Skin epidermis (tissue), 12 donors: ENCODE measurements around the gene BST1.
A peak's percentile ranks its signal among the peaks of the same experiment; 100 is the strongest.

ENCODE experiments used
- H3K27ac ChIP-seq, 21 experiments: fragments of 200-600 bp; sonication (generic) in 11 of 21; one replicate each; pipeline ENCODE4 v1.5.0; 2020; ENCODE audit warnings: mild to moderate bottlenecking in 3 of 21, inconsistent platforms in 2 of 21, moderate library complexity in 2 of 21
- H3K4me3 ChIP-seq, 7 experiments: fragments of 200-600 bp; sonication (generic) in 2 of 7; one replicate each; pipeline ENCODE4 v1.5.0; 2020; ENCODE audit warnings: inconsistent platforms in 2 of 7, mild to moderate bottlenecking in 2 of 7, moderate library complexity in 1 of 7

BST1 gene, protein sequence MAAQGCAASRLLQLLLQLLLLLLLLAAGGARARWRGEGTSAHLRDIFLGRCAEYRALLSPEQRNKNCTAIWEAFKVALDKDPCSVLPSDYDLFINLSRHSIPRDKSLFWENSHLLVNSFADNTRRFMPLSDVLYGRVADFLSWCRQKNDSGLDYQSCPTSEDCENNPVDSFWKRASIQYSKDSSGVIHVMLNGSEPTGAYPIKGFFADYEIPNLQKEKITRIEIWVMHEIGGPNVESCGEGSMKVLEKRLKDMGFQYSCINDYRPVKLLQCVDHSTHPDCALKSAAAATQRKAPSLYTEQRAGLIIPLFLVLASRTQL

DNA sequence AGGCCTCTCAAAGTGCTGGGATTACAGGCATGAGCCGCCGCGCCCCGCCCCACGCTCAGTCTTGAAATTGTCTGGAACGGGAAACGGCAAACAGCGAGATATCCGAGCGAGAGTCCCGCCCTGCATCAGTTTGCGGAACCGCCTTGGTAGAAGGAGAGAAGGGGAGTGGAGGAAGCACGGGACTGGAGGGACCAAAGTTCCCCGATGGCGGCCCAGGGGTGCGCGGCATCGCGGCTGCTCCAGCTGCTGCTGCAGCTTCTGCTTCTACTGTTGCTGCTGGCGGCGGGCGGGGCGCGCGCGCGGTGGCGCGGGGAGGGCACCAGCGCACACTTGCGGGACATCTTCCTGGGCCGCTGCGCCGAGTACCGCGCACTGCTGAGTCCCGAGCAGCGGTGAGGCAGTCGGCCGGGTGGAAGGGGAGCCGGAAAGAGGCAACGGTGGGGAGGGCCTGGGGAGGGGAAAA lies at the start of gene BST1:
Gene BST1 (plus strand): TSS at position 125 of the 463 bp plus-strand sequence. CDS start 80 bp downstream, at position 205.
- Histone ChIP-seq H3K4me3 (peak within 1 kb of the TSS; percentile 20 to 51 (median 33)), H3K27ac (peak within 1 kb of the TSS in 10 of 21 experiments; percentile 15 to 75 (median 51))

DNA sequence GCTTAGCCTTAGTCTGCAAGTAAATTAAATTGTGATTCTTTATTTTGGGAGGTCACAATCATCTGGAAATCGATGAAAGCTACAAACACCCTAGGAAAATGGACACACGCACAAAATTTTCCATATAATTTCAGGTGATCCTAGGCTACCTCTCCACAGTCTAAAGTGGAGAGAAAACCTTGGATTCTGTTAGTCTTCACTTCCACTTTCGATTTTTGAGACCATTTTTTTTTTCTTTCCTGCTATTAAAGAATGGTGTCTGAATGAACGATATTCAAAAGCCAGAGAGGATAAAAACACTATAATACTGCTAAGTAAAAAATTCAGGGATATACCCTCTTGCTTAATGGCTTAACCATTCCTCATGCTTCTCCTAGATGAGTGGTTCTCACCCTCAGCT lies 49.4 kb upstream of the BST1 start:
- peak overlapping the region; percentile 63 to 83 (median 73) for H3K4me3 ChIP-seq
- peak overlapping the region in 18 of 21 experiments; percentile 43 to 100 (median 99) for H3K27ac ChIP-seq

DNA sequence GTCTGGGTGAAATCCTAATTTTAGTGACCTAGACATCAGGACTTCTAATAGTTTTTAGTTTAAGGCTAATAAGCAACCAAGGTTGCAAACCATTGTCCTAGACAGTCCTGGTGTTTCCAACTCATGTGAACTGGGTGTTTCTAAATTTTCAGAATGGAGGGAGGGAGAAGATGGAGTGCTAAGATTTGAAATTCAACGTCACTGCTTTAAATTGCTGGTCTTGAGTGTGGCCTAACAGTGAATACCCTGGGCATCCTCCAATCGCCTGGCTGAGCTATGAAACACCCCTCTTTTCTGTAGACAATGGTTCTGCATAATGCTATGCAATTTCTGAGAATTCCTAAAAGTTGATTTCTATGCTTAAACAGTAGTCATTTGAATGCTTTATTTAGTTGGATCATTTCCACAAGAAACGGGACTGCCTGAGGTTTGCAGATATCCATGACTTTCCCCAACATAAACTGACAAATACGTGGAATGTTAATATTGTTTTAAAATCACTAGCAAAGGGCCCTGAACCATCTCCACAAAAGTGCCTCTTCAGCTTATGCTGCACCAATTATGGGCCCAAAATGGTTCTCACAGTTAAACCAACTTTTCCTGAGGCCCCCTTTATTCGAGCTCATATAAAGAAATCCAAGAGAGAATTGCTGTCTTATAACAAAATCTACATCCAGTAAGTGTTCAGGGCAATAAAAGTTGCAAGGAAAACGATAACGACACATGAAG lies 48.8 kb upstream of the BST1 start:
- peak overlapping the region; percentile 63 to 83 (median 73) for H3K4me3 ChIP-seq

DNA sequence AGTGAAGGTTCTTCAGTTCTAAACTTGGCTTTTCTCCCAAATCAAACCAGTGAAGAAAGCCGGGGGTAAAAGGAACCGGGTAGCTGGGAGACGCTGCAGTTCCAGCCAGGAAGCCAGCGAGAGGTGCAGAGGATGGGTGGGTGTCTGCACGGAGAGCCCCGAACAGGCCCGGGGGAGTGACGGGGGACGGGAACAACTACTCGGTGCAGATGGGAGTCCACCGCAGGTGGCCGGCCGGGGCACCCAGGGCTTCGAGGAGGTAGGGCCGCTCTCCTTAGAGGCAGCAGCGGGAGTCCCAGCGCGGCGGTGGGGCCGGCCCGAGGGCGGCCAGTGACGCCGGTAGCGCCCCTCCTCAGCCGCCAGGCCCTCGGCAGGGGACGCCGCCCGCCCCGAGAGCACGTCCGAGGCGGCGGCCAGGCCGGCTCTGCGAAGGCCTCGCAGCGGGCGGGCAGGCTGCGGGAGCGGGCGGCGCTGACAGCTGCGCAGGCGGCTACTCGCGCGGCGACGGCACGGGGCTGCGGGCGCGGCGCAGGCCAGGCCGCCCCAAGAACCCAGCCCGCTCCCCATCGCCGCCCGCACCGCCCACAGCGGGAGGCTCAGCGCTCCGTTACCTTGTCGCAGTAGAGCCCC lies 48.2 kb upstream of the BST1 start:
- H3K4me3 ChIP-seq, result peak overlapping the region; percentile 63 to 83 (median 73)
- H3K27ac ChIP-seq, result peak overlapping the region; percentile 77 to 100 (median 99)

More for the DNA sequence above, 48.8 kb upstream of the BST1 start:
- H3K27ac ChIP-seq, result peak overlapping the region; percentile 77 to 100 (median 99)

DNA sequence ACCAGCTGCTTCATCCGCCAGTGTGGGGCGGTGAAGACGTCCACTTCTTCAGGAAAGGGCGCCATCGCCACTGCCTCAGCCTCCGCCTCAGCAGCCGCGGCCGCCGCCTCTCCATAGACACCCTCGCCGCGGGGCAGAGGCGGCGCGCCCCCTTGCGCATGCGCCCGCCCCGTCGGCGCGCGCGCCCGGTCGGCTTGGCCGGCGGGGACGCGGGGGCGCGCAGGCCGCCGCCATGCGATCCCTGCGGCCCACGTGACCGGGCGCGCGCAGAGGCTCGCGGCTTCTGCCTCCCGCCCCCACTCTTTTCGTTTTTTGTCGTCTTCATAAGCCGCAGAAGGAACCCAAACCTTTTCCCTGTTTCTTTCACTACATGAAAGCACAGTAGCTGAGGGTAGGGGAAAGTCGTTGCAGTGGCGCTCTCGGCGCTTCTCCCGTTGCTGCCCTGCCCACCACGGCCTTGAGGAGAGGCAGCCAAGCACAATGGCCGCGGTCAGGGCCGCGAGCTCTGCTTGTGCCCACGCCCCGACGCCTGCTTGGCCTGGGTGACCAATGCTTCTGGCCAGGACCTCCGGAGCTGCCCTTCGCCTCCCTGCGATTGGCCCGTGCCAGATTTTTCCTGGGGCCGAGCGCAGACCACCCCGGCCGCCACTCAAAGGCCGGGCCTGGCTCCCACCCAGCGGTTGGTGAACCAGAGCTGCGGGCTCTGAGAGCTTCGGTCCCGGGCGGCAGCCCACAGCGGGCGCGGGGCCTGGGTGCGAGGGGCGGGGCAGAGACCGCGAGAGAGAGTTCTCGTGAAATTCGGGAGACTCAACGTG lies 47.4 kb upstream of the BST1 start, which contains the start of gene FBXL5:
Gene FBXL5 (minus strand): TSS at position 135 of the 815 bp plus-strand sequence. CDS start 70 bp downstream, at position 65.
- peak within 1 kb of the TSS; percentile 94 to 100 (median 99) for H3K27ac ChIP-seq
- H3K4me3 ChIP-seq, result peak within 1 kb of the TSS; percentile 63 to 83 (median 73)

DNA sequence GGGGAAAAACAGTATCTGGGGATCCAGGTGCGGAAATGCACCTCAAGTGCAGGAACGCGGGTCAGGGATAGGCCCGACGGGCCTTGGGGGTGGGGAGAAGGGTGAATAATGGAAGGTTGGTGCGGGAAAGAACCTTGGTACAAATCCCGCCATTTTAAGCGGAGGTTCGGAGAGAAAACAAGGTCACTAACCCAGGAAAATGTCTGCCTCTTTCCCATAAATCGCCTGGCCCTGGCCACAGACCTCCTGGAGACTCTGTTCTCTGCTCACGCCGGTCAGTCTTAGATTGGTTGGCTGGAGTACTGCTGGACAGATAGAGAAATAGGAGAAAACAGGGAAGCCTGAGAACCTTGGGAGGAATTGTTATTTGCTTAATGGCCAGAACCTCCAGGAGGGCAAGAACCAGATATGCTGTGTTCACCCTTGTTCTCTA lies 46.8 kb upstream of the BST1 start:
- peak overlapping the region; percentile 94 to 100 (median 99) for H3K27ac ChIP-seq
- peak overlapping the region; percentile 63 to 83 (median 73) for H3K4me3 ChIP-seq

DNA sequence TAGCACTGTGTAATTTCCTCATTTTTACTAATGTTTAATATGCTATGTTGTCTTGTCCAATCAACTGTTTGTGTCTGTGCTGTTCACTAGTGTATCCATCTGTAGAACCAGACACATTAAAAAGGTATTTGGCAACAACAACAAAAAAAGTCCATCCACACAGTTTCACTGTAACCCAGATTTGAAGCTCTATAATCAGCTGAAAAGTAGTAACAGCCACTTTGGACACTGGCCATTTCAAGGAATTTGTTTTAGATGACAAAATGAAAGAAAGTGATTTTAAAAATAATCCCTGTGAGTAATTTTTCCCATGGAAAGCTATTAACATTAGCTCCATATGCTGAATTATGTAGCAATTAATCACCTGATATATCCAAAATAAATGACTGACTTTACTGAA lies 45.5 kb upstream of the BST1 start:
- H3K4me3 ChIP-seq, result no peak overlapping the region

DNA sequence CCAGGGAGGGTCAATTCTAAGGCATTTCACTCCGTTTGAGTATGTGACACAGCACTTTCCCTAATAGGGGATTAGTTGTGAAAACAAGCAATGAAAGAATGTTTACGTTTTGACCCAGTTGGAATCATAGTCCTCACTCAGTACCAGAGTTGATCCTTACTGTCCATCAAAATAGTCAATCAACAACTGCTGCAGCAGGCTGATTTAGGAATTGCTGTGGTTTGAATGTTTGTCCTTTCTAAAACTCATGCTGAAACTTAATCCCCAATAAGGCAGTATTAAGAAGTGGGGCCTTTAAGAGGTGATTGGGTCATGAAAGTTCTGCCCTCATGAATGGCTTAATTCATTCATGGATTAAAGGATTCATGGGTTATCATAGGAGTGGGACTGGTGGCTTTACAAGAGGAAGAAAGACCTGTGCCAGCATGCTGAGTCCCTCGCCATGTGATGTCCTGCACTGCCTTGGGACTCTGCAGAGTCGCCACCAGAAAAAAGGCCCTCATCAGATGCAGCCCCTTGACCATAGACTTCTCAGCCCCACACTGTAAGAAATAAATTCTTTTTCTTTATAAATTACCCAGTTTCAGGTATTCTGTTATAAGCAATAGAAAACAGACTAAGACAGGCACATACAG lies 44.6 kb upstream of the BST1 start:
- Histone ChIP-seq H3K27ac (peak overlapping the region in 3 of 21 experiments; percentile 11 to 59 (median 19)), H3K4me3 (no peak overlapping the region)

More for the DNA sequence above, 45.5 kb upstream of the BST1 start:
- peak overlapping the region in 1 of 21 experiments; percentile 59 for H3K27ac ChIP-seq

DNA sequence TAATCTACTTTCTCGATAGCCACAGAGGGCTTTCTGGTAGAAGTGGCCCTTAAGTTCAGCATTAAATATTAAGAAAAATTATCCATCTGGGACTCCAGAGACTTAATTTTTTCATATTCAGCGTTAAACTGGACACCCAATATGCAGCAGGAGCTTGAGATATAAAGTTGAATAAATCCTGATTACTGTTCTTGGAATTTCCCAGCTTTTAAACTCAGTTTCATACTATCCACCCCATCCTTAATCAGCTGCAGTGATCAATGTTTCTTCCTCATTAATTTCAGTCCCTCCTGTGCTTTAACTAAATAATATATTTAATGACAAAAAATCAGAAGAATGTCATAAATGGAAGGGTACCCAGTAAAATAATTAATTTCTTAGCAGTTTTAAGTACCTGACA lies 44.1 kb upstream of the BST1 start:
- peak overlapping the region in 3 of 21 experiments; percentile 19 to 59 (median 34) for H3K27ac ChIP-seq
- H3K4me3 ChIP-seq, result no peak overlapping the region

DNA sequence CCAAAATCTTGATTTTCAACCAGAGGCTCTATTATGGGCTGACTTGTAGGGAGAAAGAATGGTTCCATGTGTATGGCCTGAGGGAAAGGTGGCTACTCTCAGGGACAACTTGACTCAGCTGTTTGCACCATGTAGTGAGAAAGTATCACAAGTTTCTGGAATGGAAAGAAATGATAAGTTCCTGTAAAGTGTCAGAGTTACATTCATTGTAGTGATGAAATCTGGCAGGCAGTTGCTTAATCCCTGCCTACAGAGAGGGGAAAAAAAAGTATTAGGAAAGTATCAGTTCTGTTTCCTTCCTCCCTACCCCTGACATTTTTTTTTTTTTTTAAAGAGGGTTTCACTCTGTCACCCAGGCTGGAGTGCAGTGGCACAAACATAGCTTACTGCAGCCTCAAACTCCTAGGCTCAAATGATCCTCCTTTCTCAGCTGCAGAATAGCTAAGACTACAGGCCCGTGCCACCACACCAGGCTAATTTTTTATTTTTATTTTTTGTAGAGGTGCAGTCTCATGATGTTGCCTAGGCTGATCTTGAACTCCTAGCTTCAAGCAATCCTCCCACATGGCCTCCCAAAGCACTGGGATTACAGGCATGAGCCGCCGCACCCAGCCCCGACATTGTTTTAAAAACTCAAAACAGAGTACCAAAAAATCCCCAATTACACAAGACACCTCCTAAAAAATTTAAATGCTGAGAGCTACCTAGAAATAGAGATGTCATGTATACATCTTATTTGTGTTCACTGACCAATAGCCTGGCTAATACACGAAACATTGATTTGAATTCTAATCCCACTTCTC lies 42.9 kb upstream of the BST1 start:
- Histone ChIP-seq H3K4me3 (no peak overlapping the region), H3K27ac (peak overlapping the region in 8 of 21 experiments; percentile 1 to 68 (median 40))

DNA sequence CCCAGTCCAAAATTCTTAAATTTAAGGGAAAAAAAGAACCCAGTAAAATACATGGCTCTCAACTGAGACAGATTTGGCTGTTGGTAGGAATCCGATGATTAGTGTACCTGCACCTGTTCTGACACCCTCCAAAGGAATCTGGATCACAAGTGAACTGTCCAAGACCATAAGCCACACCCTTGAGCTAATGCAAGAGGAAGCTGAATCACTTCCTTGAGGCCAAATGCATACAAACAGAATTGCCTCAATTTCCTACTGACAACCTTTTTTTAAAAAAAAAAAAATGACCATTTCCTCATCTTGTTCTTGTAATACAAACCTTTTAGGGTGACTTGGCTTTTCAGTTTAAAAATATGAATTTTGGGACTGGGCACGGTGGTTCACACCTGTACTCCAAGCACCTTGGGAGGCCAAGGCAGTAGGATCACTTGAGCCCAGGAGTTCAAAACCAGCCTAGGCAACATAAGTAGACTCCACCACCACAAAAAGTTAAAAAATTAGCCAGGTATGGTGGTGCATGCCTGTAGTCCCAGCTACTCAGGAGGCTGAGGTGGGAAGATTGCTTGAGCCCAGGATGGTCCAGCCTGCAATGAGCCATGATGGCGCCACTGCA lies 37.0 kb upstream of the BST1 start:
- Histone ChIP-seq H3K4me3 (no peak overlapping the region), H3K27ac (peak overlapping the region in 13 of 21 experiments; percentile 2 to 70 (median 43))

DNA sequence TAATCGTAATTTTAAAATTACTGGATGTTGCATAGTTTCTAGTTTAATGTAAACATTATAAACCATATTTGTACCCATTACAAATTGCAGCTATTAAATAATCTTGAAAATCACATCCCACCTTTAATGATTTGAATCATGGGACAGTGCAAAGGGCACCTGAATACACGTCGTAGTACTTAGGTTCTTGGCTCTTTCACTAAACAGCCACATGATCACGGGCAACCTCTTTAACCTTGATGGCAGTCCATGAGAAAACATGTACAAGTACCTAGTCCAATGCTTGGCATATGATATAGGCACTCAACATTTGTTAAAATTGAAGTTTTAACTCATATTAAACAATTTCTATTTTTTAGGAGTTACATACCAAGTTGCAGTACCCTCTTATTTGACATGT lies 35.9 kb upstream of the BST1 start:
- H3K4me3 ChIP-seq, result no peak overlapping the region
- peak overlapping the region in 2 of 21 experiments; percentile 2 to 20 for H3K27ac ChIP-seq

DNA sequence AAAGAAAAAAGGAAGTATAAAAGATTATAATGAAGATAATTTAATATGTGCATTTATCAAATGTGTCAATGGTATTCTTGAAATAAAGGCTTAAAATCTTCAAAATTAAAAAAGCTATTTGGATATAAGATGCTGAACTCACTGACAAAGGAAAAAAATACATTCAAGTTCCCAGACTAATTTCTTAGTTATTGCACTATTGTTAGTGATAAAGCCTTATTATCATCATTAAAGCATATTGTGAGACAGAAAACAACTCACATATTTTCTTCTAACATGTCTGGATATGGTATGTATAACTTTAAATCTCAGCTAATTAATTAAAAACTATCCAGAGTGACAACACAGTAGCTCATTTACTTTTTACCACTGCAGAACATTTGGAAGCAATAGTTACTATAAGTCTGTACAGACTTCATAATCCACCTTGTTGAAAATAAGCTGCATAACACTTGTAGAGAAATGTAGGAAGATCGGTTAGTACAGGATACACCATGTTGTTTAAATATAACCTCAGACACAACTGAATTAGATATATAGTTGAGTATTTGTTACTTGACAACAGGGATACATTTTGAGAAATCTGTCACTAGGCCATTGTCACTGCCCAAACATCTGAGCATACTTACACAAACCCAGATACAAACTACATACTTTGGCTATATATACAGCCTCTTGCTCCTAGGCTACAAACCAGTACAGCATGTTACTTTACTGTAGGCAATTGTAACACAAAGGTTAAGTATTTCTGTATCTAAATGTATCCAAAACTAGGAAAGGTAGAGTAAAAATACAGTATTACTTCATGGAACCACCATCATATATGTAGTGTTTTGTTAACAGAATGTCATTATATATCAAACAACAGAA lies 34.1 kb upstream of the BST1 start:
- Histone ChIP-seq H3K4me3 (no peak overlapping the region), H3K27ac (peak overlapping the region in 1 of 21 experiments; percentile 1)

DNA sequence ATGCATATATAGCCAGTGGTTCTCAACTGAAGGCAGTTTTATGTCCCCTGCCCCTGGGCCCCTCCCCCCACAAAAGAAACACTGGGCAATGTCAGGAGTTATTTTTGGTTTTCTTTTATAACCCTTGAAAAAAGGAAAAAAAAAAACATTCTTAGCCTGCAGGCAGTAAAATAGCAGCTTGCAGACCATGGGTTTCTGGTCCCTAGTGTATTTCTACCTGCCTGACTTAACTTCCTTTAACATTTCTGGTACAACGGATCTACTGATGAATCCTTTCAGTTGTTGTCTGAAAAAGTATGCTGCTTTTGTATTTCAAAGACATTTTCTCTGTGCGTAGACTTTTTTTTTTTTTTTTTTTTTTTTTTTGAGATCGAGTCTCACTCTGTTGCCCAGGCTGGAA lies 32.3 kb upstream of the BST1 start:
- H3K27ac ChIP-seq, result no peak overlapping the region
- H3K4me3 ChIP-seq, result no peak overlapping the region

DNA sequence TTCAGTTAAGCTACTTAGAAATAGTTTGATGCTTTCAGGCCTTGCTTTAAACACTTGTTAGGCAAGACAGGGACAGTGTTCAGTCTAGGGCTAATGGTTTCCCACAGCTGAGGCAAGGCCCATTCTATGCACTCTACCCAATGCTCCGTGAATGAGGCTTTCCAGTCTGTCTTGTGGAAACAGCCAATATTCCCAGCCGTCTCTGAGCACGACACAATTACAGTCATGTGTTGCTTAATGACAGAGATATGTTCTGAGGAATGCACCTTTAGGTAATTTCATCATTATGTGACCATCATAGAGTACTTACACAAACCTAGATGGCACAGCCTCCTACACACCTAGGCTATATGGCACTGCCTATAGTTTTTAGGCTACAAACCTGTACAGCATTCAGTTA lies 30.8 kb upstream of the BST1 start:
- Histone ChIP-seq H3K4me3 (no peak overlapping the region), H3K27ac (peak overlapping the region in 1 of 21 experiments; percentile 2)

DNA sequence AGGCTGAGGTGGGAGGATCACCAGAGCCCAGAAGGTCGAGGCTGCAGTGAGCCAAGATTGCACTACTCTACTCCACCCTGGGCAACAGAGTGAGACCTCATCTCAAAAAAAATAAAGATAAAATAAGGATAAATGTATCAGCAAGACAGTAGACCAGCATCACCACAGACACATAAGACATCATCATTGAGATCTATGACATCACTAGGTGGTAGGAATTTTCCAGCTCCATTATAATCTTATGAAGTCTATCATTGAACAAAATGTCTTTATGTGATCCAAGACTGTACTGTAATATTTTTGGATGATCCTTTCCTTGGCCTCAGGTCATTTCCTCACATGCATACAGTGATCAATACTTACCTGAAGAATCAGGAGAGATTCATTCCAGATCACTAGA lies 29.5 kb upstream of the BST1 start:
- no peak overlapping the region for H3K4me3 ChIP-seq
- no peak overlapping the region for H3K27ac ChIP-seq
